DND-41 (cell line): Measurements from ENCODE around the gene PPP2R5B.

Experiments
- ATAC-seq: fragments of 200-7000 bp; cut with Tn5 transposase; 3 replicates; pipeline ENCODE4 v1.9.1; 2021; ENCODE audit warnings: low read depth; ENCODE audit not compliant: insufficient read depth
- DNase-seq: peaks from one replicate; pipeline ENCODE4 v3.0.0-alpha.2; 2020
- H2AFZ ChIP-seq: 2 replicates; pipeline ENCODE4 v1.6.0; 2012; ENCODE audit warnings: low read depth, low read length
- H3K27ac ChIP-seq: 2 replicates; pipeline ENCODE4 v1.5.1; 2012; ENCODE audit warnings: low read length, inconsistent platforms
- H3K27me3 ChIP-seq: fragments of 200-600 bp; sonication (generic); 2 replicates; pipeline ENCODE4 v1.6.0; 2012; ENCODE audit warnings: low read length, mild to moderate bottlenecking, inconsistent platforms; ENCODE audit not compliant: insufficient read depth, poor library complexity
- H3K36me3 ChIP-seq: 2 replicates; pipeline ENCODE4 v1.5.1; 2012; ENCODE audit warnings: low read length, inconsistent platforms; ENCODE audit not compliant: insufficient read depth
- H3K4me1 ChIP-seq: 2 replicates; pipeline ENCODE4 v1.5.1; 2012; ENCODE audit warnings: mild to moderate bottlenecking, low read length; ENCODE audit not compliant: insufficient read depth
- H3K4me2 ChIP-seq: 2 replicates; pipeline ENCODE4 v1.6.0; 2012; ENCODE audit warnings: mild to moderate bottlenecking, moderate library complexity, low read length, inconsistent platforms; ENCODE audit not compliant: insufficient read depth
- H3K4me3 ChIP-seq, 2 experiments: fragments of 200-600 bp in 1 of 2; shearing (Covaris generic) in 1 of 2; 2 replicates each; pipeline ENCODE4 v1.5.1; 2012 to 2016; ENCODE audit warnings: inconsistent platforms in 2 of 2, low read length in 2 of 2, mild to moderate bottlenecking in 2 of 2, low read depth in 1 of 2, moderate library complexity in 1 of 2
- H3K79me2 ChIP-seq: 2 replicates; pipeline ENCODE4 v1.6.0; 2012; ENCODE audit warnings: low read length, inconsistent platforms; ENCODE audit not compliant: insufficient read depth
- H3K9ac ChIP-seq: 2 replicates; pipeline ENCODE4 v1.6.0; 2012; ENCODE audit warnings: low read depth, mild to moderate bottlenecking, inconsistent platforms, low read length, moderate library complexity
- H3K9me3 ChIP-seq: 2 replicates; pipeline ENCODE4 v1.5.1; 2012; ENCODE audit warnings: low read length, moderate library complexity, mild to moderate bottlenecking, inconsistent platforms; ENCODE audit not compliant: insufficient read depth, severe bottlenecking
- H4K20me1 ChIP-seq: 2 replicates; pipeline ENCODE4 v1.6.0; 2012; ENCODE audit warnings: low read length; ENCODE audit not compliant: insufficient read depth
- CTCF ChIP-seq: IDR thresholded peaks from 2 replicates; pipeline ENCODE4 v1.5.1; 2012; ENCODE audit warnings: borderline replicate concordance, low read length, moderate library complexity, mild to moderate bottlenecking; ENCODE audit not compliant: poor library complexity, severe bottlenecking; ENCODE audit errors: extremely low read depth
- EZH2 ChIP-seq: IDR thresholded peaks from 3 replicates; pipeline ENCODE4 v1.6.1; 2012; ENCODE audit warnings: borderline replicate concordance, low read depth, mild to moderate bottlenecking, moderate library complexity, low read length, inconsistent platforms; ENCODE audit not compliant: severe bottlenecking

PPP2R5B gene

GRCh38 chr11:64936539-64936938, 12.1 kb downstream of the PPP2R5B start:
- peaks cover 18% of the 10 kb centered on the region for H3K27me3 ChIP-seq
- no peak overlapping the region for H3K9ac ChIP-seq
- H4K20me1 ChIP-seq, result no peaks in the 10 kb centered on the region
- H3K36me3 ChIP-seq, result peaks cover 14% of the 10 kb centered on the region
- H2AFZ ChIP-seq, result no peak overlapping the region
- no peak overlapping the region for H3K4me3 ChIP-seq
- no peak for ATAC-seq
- no peaks in the 10 kb centered on the region for H3K9me3 ChIP-seq
- H3K79me2 ChIP-seq, result no peaks in the 10 kb centered on the region
- no peaks in the 10 kb centered on the region for H3K4me1 ChIP-seq
- H3K4me2 ChIP-seq, result no peak overlapping the region
- TF ChIP-seq EZH2 (no peak), CTCF (no peak)
- DNase-seq, result no peak
- no peak overlapping the region for H3K27ac ChIP-seq

GRCh38 chr11:64947208-64947814, 22.8 kb downstream of the PPP2R5B start:
- Histone ChIP-seq H3K27ac (no peak overlapping the region), H3K27me3 (peaks cover 28% of the 10 kb centered on the region), H2AFZ (no peak overlapping the region), H4K20me1 (no peaks in the 10 kb centered on the region), H3K4me2 (no peak overlapping the region), H3K4me3 (no peak overlapping the region), H3K79me2 (no peaks in the 10 kb centered on the region), H3K9me3 (no peaks in the 10 kb centered on the region), H3K4me1 (no peaks in the 10 kb centered on the region), H3K36me3 (no peaks in the 10 kb centered on the region), H3K9ac (no peak overlapping the region)
- TF ChIP-seq EZH2 (no peak), CTCF (no peak)
- DNase-seq (no peak), ATAC-seq (no peak)

GRCh38 chr11:64951529-64951928, 27.0 kb downstream of the PPP2R5B start:
- Histone ChIP-seq H3K4me3 (no peak overlapping the region), H3K4me2 (no peak overlapping the region), H4K20me1 (no peaks in the 10 kb centered on the region), H3K4me1 (no peaks in the 10 kb centered on the region), H3K27ac (no peak overlapping the region), H3K27me3 (peaks cover 28% of the 10 kb centered on the region), H2AFZ (no peak overlapping the region), H3K9me3 (no peaks in the 10 kb centered on the region), H3K36me3 (no peaks in the 10 kb centered on the region), H3K9ac (no peak overlapping the region), H3K79me2 (no peaks in the 10 kb centered on the region)
- no peak for TF ChIP-seq CTCF
- TF ChIP-seq EZH2, result no peak
- DNase-seq (no peak), ATAC-seq (no peak)
